Fibroblast of gingiva (primary cell): ENCODE data around the gene JAKMIP1.
"Not testable (repeated sequence)": the region's sequence is repeated elsewhere in the genome, so short reads cannot be mapped to it uniquely, and the experiment has no call there.

ENCODE experiments used
- DNase-seq: peaks from one replicate; pipeline ENCODE4 v3.0.0-alpha.2; 2011; ENCODE audit warnings: low read depth

JAKMIP1 gene

DNA sequence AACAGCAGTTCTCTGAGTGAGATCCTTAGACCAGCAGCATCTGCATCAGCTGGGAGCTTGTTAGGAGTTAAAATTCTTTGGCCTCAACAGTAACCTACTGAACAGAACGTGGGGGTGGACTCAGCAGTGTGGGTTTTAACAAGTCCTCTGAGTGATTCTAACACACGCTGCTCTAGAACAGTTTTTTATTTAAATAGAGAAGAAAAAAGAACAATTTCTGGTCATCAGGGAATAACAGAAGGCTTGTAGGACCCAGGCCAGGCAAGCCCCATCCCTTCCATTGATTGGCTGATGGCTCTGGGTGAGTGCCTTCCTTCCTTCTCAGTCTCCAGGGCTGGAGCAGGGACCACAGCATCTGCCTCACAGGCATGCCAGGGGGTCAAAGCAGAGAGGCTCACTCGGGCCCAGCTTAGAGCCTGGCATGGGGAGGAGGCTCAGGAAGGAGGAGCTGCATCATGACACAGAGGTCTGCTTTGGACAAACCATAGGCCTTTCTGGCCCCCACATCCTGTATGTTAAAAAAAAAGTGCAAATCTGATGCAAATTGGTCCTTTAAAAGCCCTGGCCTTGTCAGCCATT lies 56.7 kb downstream of the JAKMIP1 start:
- no peak for DNase-seq

DNA sequence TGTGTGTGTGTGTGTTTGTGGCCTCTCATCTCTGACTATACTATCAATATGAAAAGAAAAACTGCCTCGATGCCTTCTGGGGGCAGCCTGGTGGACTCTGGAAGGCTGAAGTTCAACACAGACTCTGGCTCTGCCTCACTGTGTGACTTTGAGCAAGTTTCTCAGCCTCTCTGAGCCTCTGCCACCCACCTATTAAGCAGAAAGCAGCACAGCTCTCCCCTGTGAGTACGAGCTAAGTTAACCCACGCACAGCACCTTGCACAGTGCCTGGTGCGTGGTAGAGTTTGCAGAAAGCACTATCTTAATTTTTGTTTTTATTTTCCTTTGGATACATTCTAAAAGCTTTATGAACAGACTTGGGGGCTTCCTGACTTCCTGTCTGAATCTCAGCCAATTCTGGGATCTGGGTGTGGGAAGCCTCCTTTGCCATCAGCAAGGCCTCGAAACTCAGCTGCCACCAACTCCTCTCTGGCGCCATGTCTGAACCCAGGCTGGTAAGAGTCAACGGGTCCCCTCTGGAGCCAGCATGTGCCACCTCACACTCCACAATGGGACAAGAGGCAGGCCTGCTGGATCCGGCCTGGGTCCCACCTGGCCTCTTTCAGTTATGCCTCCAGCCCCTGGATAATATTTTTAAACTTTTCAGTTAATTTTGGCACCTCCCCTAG lies 57.3 kb downstream of the JAKMIP1 start:
- DNase-seq: no peak

DNA sequence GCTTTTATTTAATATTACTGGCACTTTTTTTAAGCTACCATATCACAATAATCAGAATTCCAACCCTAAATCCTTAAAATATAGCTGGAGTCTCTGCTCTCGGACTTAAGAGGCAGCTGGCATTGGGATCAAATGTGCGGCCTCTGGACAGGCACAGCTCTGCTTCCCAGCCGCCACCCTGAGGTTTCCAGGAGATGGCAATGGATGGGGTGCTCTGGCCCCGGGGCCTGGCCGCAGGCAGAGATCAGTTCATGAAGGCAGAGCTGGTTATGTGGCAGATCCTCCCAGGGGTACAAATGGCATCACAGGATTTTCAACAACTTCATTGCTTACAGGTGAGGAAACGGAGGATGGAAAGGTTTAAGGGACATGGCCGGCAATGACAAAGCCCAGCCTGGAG lies 57.8 kb downstream of the JAKMIP1 start:
- DNase-seq: no peak

DNA sequence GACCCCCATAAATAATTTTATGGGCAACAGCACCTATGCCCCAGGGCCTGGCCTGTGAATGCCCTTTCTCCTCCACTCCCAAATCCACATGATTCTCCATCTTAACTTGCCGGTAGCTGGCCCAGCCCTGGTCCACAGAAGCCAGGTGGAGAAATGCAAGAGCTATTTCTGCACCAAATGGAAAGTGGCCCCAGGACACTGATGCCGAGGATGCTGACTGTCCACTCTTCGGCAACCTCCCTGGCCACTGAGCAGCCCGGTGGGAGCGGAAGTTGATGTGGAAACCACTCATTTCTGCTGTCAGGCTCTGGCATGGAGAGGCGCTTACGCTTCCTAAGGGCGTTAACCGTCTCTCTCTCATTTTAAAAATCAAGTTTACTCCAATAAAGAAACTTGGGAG lies 58.8 kb downstream of the JAKMIP1 start:
- DNase-seq: no peak

DNA sequence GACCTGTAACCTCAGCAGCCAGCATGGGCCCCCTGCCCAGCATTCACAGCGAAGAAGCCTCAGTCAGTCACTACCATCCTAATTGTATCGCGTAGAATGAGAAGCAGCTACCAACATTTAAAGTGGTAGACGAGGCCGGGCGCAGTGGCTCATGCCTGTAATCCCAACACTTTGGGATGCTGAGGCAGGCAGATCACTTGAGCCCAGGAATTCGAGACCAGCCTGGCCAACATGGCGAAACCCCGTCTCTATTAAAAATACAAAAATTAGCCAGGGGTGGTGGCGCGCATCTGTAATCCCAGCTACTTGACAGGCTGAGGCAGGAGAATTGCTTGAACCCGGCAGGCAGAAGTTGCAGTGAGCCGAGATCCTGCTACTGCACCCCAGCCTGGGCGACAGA lies 59.3 kb downstream of the JAKMIP1 start:
- DNase-seq: not testable (repeated sequence)

DNA sequence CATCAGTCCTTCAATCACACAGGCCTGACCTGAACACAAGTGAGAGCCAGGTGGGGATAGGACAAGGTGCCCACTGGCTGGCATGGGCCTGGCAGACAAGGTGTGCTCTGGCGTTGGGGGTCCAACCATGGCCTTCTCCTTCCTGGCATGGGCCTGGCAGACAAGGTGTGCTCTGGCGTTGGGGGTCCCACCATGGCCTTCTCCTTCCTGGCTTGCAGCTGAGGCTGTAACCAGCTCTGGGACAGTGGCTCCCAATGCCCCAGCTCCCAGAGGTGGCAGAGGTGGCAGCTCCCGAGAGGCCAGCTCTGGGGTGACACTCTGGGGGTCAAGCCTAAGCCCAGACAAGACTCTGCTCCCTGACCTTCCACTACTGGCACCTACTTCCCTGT lies 62.6 kb downstream of the JAKMIP1 start:
- DNase-seq: no peak

DNA sequence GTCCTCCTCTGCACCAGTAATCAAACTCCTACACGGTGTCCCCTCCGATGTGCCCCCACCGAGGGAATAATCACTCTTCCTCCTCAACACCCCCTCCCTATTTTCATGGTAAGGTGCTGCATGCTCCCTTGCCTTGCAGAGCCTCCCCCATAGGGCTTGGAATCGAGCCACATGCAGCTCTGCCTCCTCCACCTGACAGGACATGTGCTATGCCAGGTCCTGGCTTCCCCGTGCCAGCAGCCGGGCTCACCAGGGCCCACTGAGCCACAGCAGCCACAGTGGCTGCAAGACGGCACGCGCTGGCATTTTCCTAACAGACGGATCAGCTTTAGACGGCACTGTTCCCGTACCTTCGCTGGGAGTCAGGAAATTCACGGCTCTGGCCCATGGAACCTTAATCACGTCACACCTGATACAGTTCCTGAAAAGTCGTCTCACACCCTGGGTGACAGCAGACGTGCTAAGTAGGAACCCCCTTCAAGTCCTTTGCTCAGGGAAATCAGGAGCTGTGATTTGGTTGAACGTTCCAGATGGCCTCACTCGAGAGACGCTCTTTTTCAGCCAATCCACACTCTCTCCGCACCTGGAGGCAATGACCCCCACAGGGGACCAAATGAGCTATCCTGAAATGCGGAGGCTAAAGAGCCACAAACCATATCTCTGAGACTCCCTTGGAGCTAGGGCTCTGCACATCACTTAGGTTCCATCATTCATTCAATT lies 63.2 kb downstream of the JAKMIP1 start:
- DNase-seq: no peak

DNA sequence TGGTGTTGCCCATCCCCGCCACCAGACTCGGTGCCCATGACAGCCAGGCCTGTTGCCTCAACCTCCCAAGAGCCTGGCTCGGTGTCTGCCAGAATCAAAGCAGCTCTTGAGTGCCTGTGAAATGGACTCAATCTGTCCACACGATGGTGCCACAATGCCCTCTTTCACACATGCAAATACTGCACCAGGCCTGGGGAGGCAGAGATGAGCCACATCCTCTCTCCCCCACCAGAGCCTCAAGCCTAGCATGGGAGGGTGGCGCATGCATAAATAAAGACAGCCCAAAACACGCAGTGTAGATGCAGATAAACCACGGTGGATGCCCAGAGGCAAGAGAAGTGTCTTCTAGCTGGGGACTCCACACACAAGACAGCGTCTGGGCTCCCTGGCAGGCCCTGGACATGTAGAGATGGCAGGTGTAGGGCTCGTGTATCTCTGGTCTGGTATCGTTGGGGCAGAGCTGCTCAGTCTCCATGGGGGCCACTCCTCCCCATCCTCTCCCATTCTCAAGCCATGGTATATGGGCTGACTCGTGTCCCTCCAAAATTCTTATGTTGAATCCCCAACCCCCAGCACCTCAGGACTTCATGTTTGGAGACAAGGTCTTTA lies 65.6 kb downstream of the JAKMIP1 start:
- DNase-seq: no peak

DNA sequence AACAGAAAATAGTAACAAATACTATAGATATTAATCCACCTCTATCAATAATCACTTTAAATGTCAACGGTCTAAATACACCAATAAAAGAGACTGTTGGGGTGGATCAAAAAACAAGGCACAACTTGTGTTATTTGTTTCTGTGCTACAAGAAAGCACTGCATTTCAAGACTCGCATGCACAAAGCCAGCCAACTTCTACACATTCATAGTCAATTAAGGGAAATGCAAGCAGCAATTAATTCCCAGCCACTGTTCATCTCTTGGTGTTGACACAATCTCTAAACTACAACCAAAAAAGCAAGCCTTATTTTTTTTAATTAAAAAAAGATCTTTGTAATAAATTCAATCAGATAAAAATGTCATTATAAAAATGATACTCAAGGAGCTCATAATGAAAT lies 67.6 kb downstream of the JAKMIP1 start:
- DNase-seq: no peak

DNA sequence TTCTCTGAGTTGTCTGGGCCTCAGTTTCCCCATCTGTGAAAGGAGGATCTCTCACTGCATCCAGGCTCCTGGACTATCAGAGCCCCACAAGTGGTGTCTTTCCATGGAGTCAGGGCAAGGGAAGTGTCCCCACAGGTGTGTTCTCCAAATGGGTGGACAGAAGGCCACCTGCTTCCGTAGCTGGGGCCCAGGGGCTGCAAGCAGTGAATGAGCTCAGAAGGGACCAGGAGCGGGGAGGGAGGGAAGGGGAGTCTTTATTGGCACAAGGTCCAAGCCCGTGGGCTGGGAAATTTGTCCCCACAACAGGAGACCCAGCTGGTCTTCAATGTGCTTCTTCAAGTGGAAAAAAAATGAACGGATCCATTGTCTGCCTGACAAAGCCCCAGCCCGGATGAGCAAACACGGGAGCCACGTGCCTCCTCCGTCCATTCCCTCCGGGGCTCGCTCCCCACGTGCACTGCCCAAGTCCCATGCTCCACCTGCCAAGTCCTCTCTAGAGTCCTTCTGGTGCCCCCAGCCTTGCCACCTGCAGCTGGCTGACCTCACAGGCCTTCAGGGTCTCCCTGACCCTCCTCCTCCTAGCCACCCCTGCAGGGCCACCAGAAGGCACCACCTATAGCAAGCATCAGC lies 72.0 kb downstream of the JAKMIP1 start:
- DNase-seq: no peak

DNA sequence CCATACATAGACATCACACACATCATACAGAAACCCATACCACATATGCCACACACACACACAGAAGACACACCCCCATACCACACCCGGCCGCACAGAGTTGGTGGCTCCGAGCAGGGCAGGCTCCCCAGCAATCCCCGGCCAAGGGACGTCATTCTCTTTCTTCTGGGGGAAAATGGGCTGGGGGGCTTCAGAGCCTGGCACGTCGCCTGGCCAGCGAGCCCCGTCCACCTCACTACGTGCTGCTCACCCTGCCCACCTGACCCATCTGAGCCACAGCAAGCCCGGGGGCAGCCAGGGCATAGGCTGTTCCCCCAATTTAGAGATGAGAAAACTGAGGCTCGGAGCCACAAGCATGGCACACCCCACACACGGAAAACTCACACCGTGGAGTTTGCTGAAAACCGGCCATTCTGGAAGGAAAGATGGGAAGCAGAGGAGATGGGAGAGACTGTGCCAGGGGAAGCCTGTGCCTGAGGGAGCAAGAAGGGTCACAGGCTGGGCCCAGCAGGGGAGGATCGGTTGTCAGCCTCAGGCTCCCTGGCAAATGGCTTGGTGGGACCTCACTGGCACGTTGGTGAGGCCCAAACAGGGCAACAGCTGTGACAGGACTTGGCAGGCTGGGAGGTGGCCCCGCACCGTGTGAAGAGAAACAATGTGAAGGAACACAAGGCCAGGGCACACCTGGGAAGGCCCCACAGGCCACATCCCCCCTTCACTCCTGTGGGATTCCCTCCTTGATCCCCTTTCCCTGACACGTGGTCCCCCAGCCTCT lies 73.2 kb downstream of the JAKMIP1 start:
- no peak for DNase-seq

DNA sequence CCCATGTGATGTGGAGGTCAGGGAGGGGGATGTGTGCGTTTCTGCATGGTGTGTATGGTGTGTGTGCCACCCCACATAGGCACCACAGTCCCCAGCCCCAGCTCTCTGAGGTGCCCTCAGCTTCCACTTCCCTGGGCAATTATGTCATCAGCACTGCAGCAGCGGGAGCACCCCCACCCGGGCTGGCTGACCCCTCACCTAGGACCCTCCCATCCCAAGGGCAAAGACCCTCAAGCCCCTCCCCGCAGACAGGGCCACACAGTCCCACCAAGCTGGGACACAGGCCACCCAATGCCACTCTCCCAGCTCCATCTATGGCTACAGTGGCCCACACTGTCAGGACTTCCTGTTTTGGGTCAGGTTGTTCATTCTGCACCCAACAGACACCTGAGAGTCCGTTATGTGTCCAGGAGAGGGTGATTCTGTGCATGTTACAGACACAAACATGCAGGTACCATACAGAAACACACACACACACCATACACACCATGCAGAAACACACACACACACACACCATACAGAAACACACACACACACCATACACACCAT lies 75.2 kb downstream of the JAKMIP1 start:
- no peak for DNase-seq

DNA sequence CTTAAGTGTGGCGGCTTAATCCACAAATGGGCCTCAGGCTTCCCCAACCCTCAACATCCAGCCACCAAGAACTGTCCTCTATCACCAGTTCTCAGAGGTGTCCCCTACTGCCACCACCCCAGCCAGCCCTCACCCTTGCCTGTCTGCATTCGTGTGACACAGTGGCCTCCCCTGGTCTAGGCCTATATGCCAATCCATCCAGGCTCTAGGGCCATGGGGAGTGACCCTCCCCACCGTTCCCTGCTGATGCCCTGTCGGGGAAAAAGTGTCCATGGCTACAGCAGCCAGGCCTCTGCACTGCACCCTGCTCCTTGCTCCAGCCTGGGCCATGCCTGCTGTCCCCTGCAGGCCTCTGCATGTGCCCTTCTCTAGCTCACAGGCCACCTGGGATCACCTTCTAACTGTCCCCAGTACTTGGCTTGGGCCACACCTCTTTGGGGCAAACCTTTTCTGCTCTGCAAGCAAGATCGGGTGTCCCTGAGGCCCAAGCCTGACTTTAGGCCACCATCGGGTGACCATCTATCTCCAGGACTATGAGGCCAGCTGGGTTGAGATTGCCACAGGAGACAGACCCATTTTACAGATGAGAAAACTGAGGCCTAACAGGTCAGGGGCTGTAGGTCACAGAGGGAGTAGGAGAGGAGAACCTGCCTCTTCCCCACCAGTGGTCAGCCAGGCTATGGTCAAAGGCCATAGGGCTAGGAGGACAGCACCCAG lies 75.8 kb downstream of the JAKMIP1 start:
- DNase-seq: no peak

DNA sequence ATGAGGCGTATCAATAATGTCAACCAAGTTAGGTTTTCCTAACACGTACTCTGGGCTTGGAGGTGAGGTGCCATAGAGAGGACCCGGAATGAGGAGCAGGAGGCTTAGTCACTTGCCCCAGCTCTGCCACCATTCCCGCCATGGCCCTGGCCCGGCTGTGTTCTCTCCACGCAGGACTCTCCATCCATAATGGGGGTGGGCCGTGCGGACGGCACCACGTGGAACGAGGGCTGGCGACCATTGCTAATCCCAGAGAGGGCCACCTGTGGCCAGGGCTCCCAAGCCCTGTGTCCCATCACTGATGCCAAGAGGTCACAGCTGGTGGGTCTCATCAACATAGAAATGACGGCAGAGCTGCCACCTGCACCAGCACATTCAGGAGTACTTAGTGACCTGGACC lies 76.4 kb downstream of the JAKMIP1 start:
- DNase-seq: no peak

DNA sequence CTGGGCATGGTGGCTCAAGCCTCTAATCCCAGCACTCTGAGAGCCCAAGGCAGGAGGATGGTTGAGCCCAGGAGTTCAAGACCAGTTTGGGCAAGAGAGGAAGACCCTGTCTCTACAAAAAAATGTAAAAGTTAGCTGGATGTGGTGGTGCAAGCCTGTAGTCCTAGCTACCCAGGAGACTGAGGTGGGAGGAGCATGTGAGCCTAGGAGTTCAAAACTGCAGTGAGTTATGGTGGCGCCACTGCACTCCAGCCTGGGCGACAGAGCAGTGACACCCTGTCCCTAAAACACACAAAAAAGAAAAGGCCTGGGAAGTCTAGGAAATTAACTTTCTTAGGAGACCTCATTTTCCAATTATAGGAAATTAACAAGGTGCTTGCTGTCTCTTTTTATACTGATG lies 76.8 kb downstream of the JAKMIP1 start:
- no peak for DNase-seq

DNA sequence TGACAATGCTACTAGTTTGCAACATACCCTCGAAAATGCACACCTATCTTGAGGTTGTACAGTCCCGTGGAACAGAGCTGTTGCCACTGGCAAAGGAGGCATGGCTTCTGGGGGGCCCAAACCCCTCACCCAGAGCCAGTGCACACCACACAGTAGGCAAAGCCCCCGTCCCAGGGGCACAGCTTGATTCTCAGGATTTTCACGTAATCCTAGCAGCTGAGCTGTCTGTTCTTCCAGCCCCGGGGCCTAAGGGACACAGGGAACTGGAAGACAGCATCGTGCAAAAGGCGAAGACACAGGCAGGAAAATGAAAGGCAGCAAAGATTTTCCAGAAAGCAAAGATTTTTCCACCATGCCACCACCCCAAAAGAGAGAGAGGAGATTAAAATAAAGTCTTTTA lies 77.2 kb downstream of the JAKMIP1 start:
- DNase-seq: no peak

DNA sequence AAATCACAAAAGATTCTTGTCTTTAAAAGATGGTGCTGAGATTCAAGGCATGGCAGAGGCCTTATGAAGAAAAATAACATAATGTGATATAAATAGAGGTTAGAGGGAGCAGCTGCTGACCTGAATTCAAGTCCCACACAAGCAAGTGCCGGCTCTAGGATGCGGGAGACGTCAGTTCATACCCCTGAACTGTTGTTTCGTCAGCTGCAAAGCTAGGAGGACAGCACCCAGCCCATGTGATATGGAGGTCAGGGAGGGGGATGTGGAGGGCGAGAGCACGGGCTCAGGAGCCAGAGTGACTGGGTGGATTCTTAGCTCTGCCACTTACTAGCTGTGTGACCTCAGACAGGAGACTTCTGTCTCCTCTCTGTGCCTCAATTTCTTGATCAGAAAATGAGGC lies 77.9 kb downstream of the JAKMIP1 start:
- no peak for DNase-seq

DNA sequence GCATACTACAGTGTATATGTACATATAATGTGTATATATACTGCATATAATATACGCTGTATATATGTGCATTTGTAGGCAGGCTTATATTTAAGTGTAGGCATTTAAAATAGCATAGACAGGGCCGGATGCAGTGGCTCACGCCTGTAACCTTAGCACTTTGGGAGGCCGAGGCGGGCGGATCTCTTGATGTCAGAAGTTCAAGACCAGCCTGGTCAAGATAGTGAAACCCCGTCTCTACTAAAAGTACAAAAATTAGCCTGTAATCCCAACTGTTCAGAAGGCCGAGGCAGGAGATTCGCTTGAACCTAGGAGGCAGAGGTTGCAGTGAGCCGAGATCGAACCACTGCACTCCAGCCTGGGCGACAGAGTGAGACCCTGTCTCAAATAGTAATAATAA lies 78.4 kb downstream of the JAKMIP1 start:
- DNase-seq: no peak

DNA sequence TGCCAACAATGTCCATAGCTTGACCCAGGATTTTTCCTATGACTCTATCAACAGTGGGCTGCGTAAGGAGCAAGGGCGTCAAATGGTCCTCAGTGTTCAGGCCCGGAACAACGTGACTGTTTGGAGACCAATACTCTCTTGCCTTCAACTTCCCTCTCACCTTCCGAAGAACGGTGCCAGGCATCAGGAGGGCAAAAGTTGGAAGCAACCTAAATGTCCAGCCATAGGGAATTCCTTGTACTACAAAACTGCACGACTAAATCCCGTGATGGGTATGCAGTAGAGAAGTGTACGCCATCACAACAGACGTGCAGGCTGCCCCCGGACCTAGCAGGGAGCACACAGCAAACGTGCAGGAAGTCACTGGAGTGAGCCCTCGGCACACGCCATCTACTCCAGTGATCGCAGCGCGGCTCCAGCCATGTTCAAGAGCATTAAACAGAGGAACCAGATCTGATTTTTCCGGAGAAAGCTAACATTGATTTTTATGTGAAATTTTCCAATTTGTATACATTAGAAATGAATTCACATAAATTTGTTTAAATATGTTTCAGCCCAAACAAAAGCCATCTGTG lies 79.0 kb downstream of the JAKMIP1 start:
- DNase-seq: no peak

DNA sequence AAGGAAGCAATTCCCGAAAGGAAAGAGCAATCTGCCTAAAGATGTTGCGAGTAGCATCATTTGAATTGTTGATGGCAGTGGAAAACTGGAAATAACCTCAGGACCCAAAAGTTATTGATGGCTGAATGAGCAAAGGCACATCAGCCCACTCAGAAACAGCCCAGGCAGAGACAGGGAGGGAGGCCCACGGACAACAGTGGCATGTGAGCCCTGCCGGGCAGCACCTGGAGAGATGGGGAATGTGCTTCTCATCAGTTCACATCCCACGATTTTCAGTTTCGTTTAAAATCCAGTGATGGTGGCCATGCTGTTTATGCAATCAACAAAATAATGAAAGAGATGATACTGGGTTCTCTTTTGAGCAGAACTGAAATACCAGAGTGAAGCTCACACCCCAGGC lies 80.0 kb downstream of the JAKMIP1 start:
- DNase-seq: no peak
